IMR-90 (cell line): ENCODE results near the gene KPNA1. TPM values are rescaled to one million over a fixed set of nuclear protein-coding genes. Genes with fewer than 3 reads are reported as not detected.

ENCODE experiments used
- ATAC-seq: fragments of 200-7000 bp; cut with Tn5 transposase; 2 replicates; pipeline ENCODE4 v1.9.1; 2020; ENCODE audit warnings: low read depth, mild to moderate bottlenecking, moderate library complexity
- BruUV-seq: library from RNA; stranded (reverse); fragments of 400-500 nt; replicated peaks from 2 replicates; lab custom pipeline; 2021; lab: Mats Ljungman, UMichigan
- CTCF ChIA-PET: fragments of 300-600 bp; formaldehyde crosslinking; extraction: SDS; loops from one replicate; lab custom pipeline; 2021; ENCODE audit warnings: antibody characterized with exemption; lab: Yijun Ruan, JAX
- POLR2A ChIA-PET: fragments of 300-600 bp; sonication (Branson Sonifier 250); formaldehyde crosslinking; loops from one replicate; lab custom pipeline; 2022; ENCODE audit warnings: antibody characterized with exemption; ENCODE audit not compliant: unreplicated experiment; lab: Charles Lee
- DNase-seq: peaks from one replicate; pipeline ENCODE4 v3.0.0; 2013
- H2AFZ ChIP-seq: replicated peaks from 2 replicates; pipeline ENCODE3; 2013; ENCODE audit warnings: low read length, mild to moderate bottlenecking; ENCODE audit not compliant: poor library complexity
- H2AK5ac ChIP-seq: 2 replicates; pipeline ENCODE4 v1.6.1; 2013; ENCODE audit warnings: low read depth, low read length, inconsistent platforms
- H2AK9ac ChIP-seq: replicated peaks from 2 replicates; pipeline ENCODE3; 2013; ENCODE audit warnings: mild to moderate bottlenecking, low read depth, low read length, moderate library complexity; ENCODE audit not compliant: poor library complexity
- H2BK120ac ChIP-seq: 2 replicates; pipeline ENCODE4 v1.6.1; 2013; ENCODE audit warnings: low read depth, low read length, inconsistent platforms
- H2BK15ac ChIP-seq: 3 replicates; pipeline ENCODE4 v1.6.1; 2013; ENCODE audit warnings: low read depth, low read length, inconsistent platforms
- H2BK20ac ChIP-seq: 2 replicates; pipeline ENCODE4 v1.6.1; 2013; ENCODE audit warnings: low read depth, mild to moderate bottlenecking, inconsistent platforms, low read length, moderate library complexity
- H2BK5ac ChIP-seq: 2 replicates; pipeline ENCODE4 v1.6.1; 2013; ENCODE audit warnings: mild to moderate bottlenecking, low read depth, low read length, inconsistent platforms; ENCODE audit not compliant: poor library complexity, severe bottlenecking
- H3K14ac ChIP-seq: replicated peaks from 2 replicates; pipeline ENCODE4 v1.6.1; 2013; ENCODE audit warnings: low read depth, low read length, inconsistent platforms
- H3K18ac ChIP-seq: 2 replicates; pipeline ENCODE4 v1.6.1; 2013; ENCODE audit warnings: low read depth, low read length, control low read depth
- H3K23ac ChIP-seq: 2 replicates; pipeline ENCODE4 v1.6.1; 2013; ENCODE audit warnings: low read depth, low read length, inconsistent platforms
- H3K27ac ChIP-seq: 2 replicates; pipeline ENCODE4 v1.5.1; 2013; ENCODE audit warnings: mild to moderate bottlenecking, control low read depth, low read length; ENCODE audit not compliant: insufficient read depth
- H3K27me3 ChIP-seq: 2 replicates; pipeline ENCODE4 v1.6.1; 2013; ENCODE audit warnings: low read length; ENCODE audit not compliant: control insufficient read depth, insufficient read depth
- H3K36me3 ChIP-seq: 2 replicates; pipeline ENCODE4 v1.6.1; 2013; ENCODE audit warnings: low read length, mixed read lengths; ENCODE audit not compliant: control insufficient read depth, insufficient read depth
- H3K4ac ChIP-seq: 2 replicates; pipeline ENCODE4 v1.6.1; 2013; ENCODE audit warnings: low read depth, low read length, inconsistent platforms
- H3K4me1 ChIP-seq: 2 replicates; pipeline ENCODE4 v1.6.1; 2013; ENCODE audit warnings: low read length, mixed read lengths; ENCODE audit not compliant: control insufficient read depth, insufficient read depth
- H3K4me2 ChIP-seq: 2 replicates; pipeline ENCODE4 v1.6.1; 2013; ENCODE audit warnings: low read depth, mild to moderate bottlenecking, control low read depth, low read length, moderate library complexity
- H3K4me3 ChIP-seq: 2 replicates; pipeline ENCODE4 v1.5.1; 2013; ENCODE audit warnings: low read depth, mild to moderate bottlenecking, control low read depth, low read length, moderate library complexity; ENCODE audit not compliant: insufficient read depth
- H3K56ac ChIP-seq: 2 replicates; pipeline ENCODE4 v1.6.1; 2013; ENCODE audit warnings: low read length, inconsistent platforms; ENCODE audit not compliant: insufficient read depth; ENCODE audit errors: extremely low read depth
- H3K79me1 ChIP-seq, 2 experiments: 2 replicates each; pipeline ENCODE4 v1.6.1; 2013; ENCODE audit warnings: low read length in 2 of 2, inconsistent platforms in 1 of 2, low read depth in 1 of 2
- H3K9ac ChIP-seq: 2 replicates; pipeline ENCODE4 v1.6.1; 2013; ENCODE audit warnings: low read depth, low read length, control low read depth
- H3K9me1 ChIP-seq: 2 replicates; pipeline ENCODE4 v1.6.1; 2013; ENCODE audit warnings: low read length, inconsistent platforms; ENCODE audit not compliant: insufficient read depth
- H3K9me3 ChIP-seq: 2 replicates; pipeline ENCODE4 v1.6.1; 2013; ENCODE audit warnings: low read length; ENCODE audit not compliant: control insufficient read depth, insufficient read depth
- H4K20me1 ChIP-seq: 2 replicates; pipeline ENCODE4 v1.6.1; 2013; ENCODE audit warnings: low read length, inconsistent platforms; ENCODE audit not compliant: insufficient read depth
- H4K5ac ChIP-seq: 2 replicates; pipeline ENCODE4 v1.6.1; 2013; ENCODE audit warnings: mild to moderate bottlenecking, low read depth, low read length, control low read depth
- H4K8ac ChIP-seq, 2 experiments: 2 replicates each; pipeline ENCODE4 v1.6.1; 2013; ENCODE audit warnings: low read depth in 2 of 2, low read length in 2 of 2, control low read depth in 1 of 2, inconsistent platforms in 1 of 2
- H4K91ac ChIP-seq: 2 replicates; pipeline ENCODE4 v1.6.1; 2013; ENCODE audit warnings: low read depth, low read length, inconsistent platforms; ENCODE audit not compliant: insufficient read depth
- BHLHE40 ChIP-seq: fragments of 150-350 bp; IDR thresholded peaks from 2 replicates; pipeline ENCODE4 v1.6.1; 2016; ENCODE audit warnings: mild to moderate bottlenecking, low read depth, low read length
- CEBPB ChIP-seq: IDR thresholded peaks from 2 replicates; pipeline ENCODE4 v1.6.1; 2012; ENCODE audit warnings: low read depth, low read length, improper control_type of control experiment
- CHD1 ChIP-seq: IDR thresholded peaks from 2 replicates; pipeline ENCODE4 v1.6.1; 2012; ENCODE audit warnings: low read depth, low read length, improper control_type of control experiment
- ELK1 ChIP-seq: fragments of 150-350 bp; IDR thresholded peaks from 2 replicates; pipeline ENCODE4 v1.6.1; 2016; ENCODE audit warnings: low read depth, mild to moderate bottlenecking, low read length, moderate library complexity, borderline replicate concordance
- FOS ChIP-seq: fragments of 150-350 bp; IDR thresholded peaks from 2 replicates; pipeline ENCODE4 v1.6.1; 2016; ENCODE audit warnings: low read depth, low read length
- MAFK ChIP-seq: IDR thresholded peaks from 2 replicates; pipeline ENCODE4 v1.6.1; 2012; ENCODE audit warnings: low read depth, low read length, improper control_type of control experiment
- MXI1 ChIP-seq: IDR thresholded peaks from 2 replicates; pipeline ENCODE4 v1.6.1; 2012; ENCODE audit warnings: low read depth, mild to moderate bottlenecking, low read length, moderate library complexity, borderline replicate concordance
- NFE2L2 ChIP-seq: fragments of 150-350 bp; IDR thresholded peaks from 2 replicates; pipeline ENCODE4 v1.6.1; 2016; ENCODE audit warnings: low read depth, mild to moderate bottlenecking, low read length
- POLR2A ChIP-seq: IDR thresholded peaks from 2 replicates; pipeline ENCODE4 v1.6.1; 2012; ENCODE audit warnings: mild to moderate bottlenecking, low read depth, low read length
- RFX5 ChIP-seq: IDR thresholded peaks from 2 replicates; pipeline ENCODE4 v1.8.0; 2012; ENCODE audit warnings: low read depth, mild to moderate bottlenecking, low read length, moderate library complexity
- WGBS, 2 experiments: methylation state at CpG; one replicate each; pipeline versions ENCODE4 v1.1.5 to v1.1.7; 2013; ENCODE audit warnings: missing lambda C conversion rate in 2 of 2; ENCODE audit not compliant: insufficient read length in 1 of 2; ENCODE audit errors: extremely low coverage in 2 of 2; 5-methylcytosine and 5-hydroxymethylcytosine counted together
- dilution Hi-C: fragments of 300-500 bp; cut with HindIII; formaldehyde crosslinking; loops from one replicate; pipeline ENCODE4 v1.14.3; 2018; ENCODE audit warnings: low sequenced_read_pairs; ENCODE audit not compliant: unreplicated experiment
- in situ Hi-C: fragments of 300-500 bp; cut with MboI; formaldehyde crosslinking; loops from 3 replicates; pipeline ENCODE4 v1.14.3; 2019; ENCODE audit warnings: low sequenced_read_pairs, inconsistent platforms, mixed read lengths
- intact Hi-C: fragments of 100-400 bp; cut with micrococcal nuclease; formaldehyde crosslinking; loops from 2 replicates; pipeline ENCODE4 v1.10.0; 2022
- polyA plus RNA-seq, 3 experiments: library from polyadenylated mRNA; depleted of rRNA; stranded (reverse); fragments of >200 nt; gene quantifications; 2 replicates each; pipeline ENCODE4 v1.2.3, GENCODE V29; 2012; ENCODE audit warnings: low replicate concordance in 1 of 3
- total RNA-seq: library from RNA; depleted of rRNA; stranded (reverse); fragments of >200 nt; gene quantifications from 2 replicates; pipeline ENCODE4 v1.2.3, GENCODE V29; 2012
- TF ChIP-seq, protein P1 (sequence below): conservative IDR thresholded peaks from 2 replicates; pipeline ENCODE4 v1.5.1; 2012; ENCODE audit warnings: mild to moderate bottlenecking, low read depth, low read length, improper control_type of control experiment

The KPNA1 gene
- total and polyA plus RNA-seq, 2 of the 4 experiments (the other 2 are of a cell fraction): 30.6 to 112 TPM

GRCh38 chr3:122461806-122462205 is 52.9 kb downstream of the KPNA1 start:
- H3K4ac ChIP-seq: no peak overlapping the region
- no peaks in the 10 kb centered on the region for H3K9me3 ChIP-seq
- H3K23ac ChIP-seq: no peak overlapping the region
- no peak overlapping the region for H4K5ac ChIP-seq
- H4K20me1 ChIP-seq: no peaks in the 10 kb centered on the region; the same call in 1 of the 2 replicates
- no peak overlapping the region for H2BK5ac ChIP-seq
- POLR2A ChIA-PET: no interaction called here
- H2AK5ac ChIP-seq: no peak overlapping the region
- H3K4me3 ChIP-seq: no peak overlapping the region
- no peak overlapping the region for H3K27ac ChIP-seq
- H4K91ac ChIP-seq: no peak overlapping the region
- H2BK120ac ChIP-seq: no peak overlapping the region
- no peaks in the 10 kb centered on the region for H3K4me1 ChIP-seq
- no peak for DNase-seq
- H3K9ac ChIP-seq: no peak overlapping the region
- dilution Hi-C loops (no loop called here), intact Hi-C loops (no loop called here), in situ Hi-C loops (no loop called here)
- H3K9me1 ChIP-seq: no peaks in the 10 kb centered on the region
- no TSS peak for BruUV-seq
- CTCF ChIA-PET: no interaction called here
- H3K36me3 ChIP-seq: peaks cover 17% of the 10 kb centered on the region
- no peak overlapping the region for H4K8ac ChIP-seq
- H3K27me3 ChIP-seq: no peaks in the 10 kb centered on the region
- WGBS, 2 experiments: no CpG with 5 or more reads among the region's 3 CpGs
- no peak overlapping the region for H3K18ac ChIP-seq
- H3K56ac ChIP-seq: no peak overlapping the region
- H2BK15ac ChIP-seq: no peak overlapping the region
- H2AK9ac ChIP-seq: no peak overlapping the region
- H2AFZ ChIP-seq: no peak overlapping the region
- H3K14ac ChIP-seq: no peak overlapping the region
- peaks cover 16 to 18% of the 10 kb centered on the region in 2 experiments for H3K79me1 ChIP-seq
- no peak for ATAC-seq
- no peak overlapping the region for H3K4me2 ChIP-seq
- H2BK20ac ChIP-seq: no peak overlapping the region
- TF ChIP-seq MAFK (no peak), BHLHE40 (no peak), CHD1 (no peak), FOS (no peak), NFE2L2 (no peak), MXI1 (no peak), ELK1 (no peak), POLR2A (no peak), RFX5 (no peak), CEBPB (no peak)
- TF ChIP-seq, protein P1, sequence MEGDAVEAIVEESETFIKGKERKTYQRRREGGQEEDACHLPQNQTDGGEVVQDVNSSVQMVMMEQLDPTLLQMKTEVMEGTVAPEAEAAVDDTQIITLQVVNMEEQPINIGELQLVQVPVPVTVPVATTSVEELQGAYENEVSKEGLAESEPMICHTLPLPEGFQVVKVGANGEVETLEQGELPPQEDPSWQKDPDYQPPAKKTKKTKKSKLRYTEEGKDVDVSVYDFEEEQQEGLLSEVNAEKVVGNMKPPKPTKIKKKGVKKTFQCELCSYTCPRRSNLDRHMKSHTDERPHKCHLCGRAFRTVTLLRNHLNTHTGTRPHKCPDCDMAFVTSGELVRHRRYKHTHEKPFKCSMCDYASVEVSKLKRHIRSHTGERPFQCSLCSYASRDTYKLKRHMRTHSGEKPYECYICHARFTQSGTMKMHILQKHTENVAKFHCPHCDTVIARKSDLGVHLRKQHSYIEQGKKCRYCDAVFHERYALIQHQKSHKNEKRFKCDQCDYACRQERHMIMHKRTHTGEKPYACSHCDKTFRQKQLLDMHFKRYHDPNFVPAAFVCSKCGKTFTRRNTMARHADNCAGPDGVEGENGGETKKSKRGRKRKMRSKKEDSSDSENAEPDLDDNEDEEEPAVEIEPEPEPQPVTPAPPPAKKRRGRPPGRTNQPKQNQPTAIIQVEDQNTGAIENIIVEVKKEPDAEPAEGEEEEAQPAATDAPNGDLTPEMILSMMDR: no peak
